ENCODE measurements around the gene SNX8. TPM values are rescaled to one million over a fixed set of nuclear protein-coding genes. Genes with fewer than 3 reads are reported as not detected.

SNX8 gene
- total and polyA plus RNA-seq, 2 donors (not counting 3 experiments of a cell fraction or from before 2014, with no cell fraction given) = 24.5 to 50.3 TPM

DNA sequence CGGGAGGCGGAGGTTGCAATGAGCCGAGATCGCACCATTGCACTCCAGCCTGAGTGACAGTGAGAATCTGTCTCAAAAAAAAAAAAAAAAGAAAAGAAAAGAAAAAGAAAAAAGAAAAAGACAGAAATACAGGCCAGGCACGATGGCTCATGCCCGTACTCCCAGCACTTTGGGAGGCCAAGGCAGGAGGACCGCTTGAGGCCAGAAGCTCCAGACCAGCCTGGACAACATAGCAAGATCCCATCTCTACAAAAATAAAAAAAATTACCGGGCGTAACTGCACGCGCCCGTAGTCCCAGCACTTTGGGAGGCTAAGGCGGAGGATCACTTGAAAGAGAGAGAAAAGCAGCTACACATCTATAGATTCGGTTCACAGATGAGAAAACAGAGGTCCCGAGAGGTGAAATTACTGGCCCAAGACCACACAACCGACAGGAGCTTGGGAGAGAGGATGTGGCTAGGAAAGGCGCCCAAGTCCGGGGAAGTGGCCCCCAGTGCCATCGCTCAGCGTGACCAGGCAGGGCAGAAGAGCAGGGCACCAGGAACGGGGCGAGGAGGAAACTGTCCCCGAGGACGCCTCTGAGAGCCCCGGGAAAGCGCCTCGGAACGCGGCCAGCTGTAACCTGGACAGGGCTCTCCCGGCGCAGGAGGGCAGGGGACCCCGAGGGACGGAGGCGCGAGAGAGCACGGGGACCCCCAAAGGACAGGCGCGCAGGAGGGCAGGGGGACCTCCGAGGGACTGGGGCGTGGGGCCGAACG, 612 bp downstream of the SNX8 start:
- Histone ChIP-seq H3K27ac (ENCODE audit: insufficient read depth, low read depth, low read length) (peak overlapping the region; percentile 30), H3K9me1 (replicated peaks; ENCODE audit: control insufficient read depth, extremely low read depth, insufficient read depth, low read length) (no peaks in the 10 kb centered on the region), H3K4me1 (ENCODE audit: control insufficient read depth, extremely low read depth, insufficient read depth, low read length) (peaks cover 6% of the 10 kb centered on the region), H2AFZ (ENCODE audit: low read depth, low read length) (peak overlapping the region; percentile 81), H3K79me2 (ENCODE audit: control insufficient read depth, insufficient read depth, low read length) (peaks cover 9% of the 10 kb centered on the region), H3K27me3 (ENCODE audit: control insufficient read depth in 2 of 2, insufficient read depth in 2 of 2, low read length in 2 of 2) (no peaks in the 10 kb centered on the region), H4K20me1 (replicated peaks; ENCODE audit: control insufficient read depth, extremely low read depth, insufficient read depth, low read length) (no peaks in the 10 kb centered on the region), H3K4me3 (replicated peaks in 1 of 3; ENCODE audit: insufficient read depth in 1 of 3, low read depth in 1 of 3, low read length in 3 of 3) (peak overlapping the region; percentile 58 to 90 (median 67)), H3K9ac (replicated peaks; ENCODE audit: extremely low read depth, insufficient read depth, low read length) (peak overlapping the region; percentile 74), H3K4me2 (ENCODE audit: insufficient read depth, low read length) (peak overlapping the region; percentile 67), H3K36me3 (ENCODE audit: control insufficient read depth in 2 of 2, extremely low read depth in 1 of 2, insufficient read depth in 2 of 2, low read length in 2 of 2) (no peaks in the 10 kb centered on the region), H3K9me3 (replicated peaks; ENCODE audit: control insufficient read depth, insufficient read depth, low read length) (no peaks in the 10 kb centered on the region)
- no peak for DNase-seq (ENCODE audit: low read depth, low spot score)
- CTCF ChIA-PET = no interaction called here
- intact Hi-C loops (cut with micrococcal nuclease) = loop anchor here (1.0 kb wide), 2 partner anchors 41 to 64 kb away; partner anchors contain the start of gene EIF3B
- TF ChIP-seq, protein P1, sequence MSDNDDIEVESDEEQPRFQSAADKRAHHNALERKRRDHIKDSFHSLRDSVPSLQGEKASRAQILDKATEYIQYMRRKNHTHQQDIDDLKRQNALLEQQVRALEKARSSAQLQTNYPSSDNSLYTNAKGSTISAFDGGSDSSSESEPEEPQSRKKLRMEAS (IDR thresholded peaks at IDR 0.05; ENCODE audit: insufficient read depth, insufficient read length) = no peak
- TF ChIP-seq GATA2 (IDR thresholded peaks at IDR 0.05; ENCODE audit: insufficient read depth, insufficient read length, low read depth, low read length) (no peak), EZH2 (IDR thresholded peaks at IDR 0.05; ENCODE audit: borderline replicate concordance, low read depth, low read length, severe bottlenecking) (no peak), MYC (IDR thresholded peaks at IDR 0.05; ENCODE audit: low read depth, low read length) (no peak), FOS (IDR thresholded peaks at IDR 0.05; ENCODE audit: borderline replicate concordance, insufficient read depth, low read length) (no peak), JUN (IDR thresholded peaks at IDR 0.05; ENCODE audit: borderline replicate concordance, insufficient read depth, insufficient read length, low read depth) (no peak), POLR2A (IDR thresholded peaks at IDR 0.05; ENCODE audit: low read depth, low read length) (no peak), POLR2AphosphoS5 (IDR thresholded peaks at IDR 0.05; ENCODE audit: insufficient read depth, low read depth, low read length) (no peak)
- TF ChIP-seq, protein P2, sequence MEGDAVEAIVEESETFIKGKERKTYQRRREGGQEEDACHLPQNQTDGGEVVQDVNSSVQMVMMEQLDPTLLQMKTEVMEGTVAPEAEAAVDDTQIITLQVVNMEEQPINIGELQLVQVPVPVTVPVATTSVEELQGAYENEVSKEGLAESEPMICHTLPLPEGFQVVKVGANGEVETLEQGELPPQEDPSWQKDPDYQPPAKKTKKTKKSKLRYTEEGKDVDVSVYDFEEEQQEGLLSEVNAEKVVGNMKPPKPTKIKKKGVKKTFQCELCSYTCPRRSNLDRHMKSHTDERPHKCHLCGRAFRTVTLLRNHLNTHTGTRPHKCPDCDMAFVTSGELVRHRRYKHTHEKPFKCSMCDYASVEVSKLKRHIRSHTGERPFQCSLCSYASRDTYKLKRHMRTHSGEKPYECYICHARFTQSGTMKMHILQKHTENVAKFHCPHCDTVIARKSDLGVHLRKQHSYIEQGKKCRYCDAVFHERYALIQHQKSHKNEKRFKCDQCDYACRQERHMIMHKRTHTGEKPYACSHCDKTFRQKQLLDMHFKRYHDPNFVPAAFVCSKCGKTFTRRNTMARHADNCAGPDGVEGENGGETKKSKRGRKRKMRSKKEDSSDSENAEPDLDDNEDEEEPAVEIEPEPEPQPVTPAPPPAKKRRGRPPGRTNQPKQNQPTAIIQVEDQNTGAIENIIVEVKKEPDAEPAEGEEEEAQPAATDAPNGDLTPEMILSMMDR (IDR thresholded peaks at IDR 0.05; ENCODE audit: extremely low read depth in 1 of 2, insufficient read depth in 1 of 2, low read depth in 1 of 2, low read length in 2 of 2) = no peak
- POLR2A ChIA-PET = interaction anchor here (0.6 kb wide), 1 partner anchor 76 kb away, joined by 12 read pairs; no protein-coding TSS in a partner anchor
- dilution Hi-C loops (cut with MboI; ENCODE audit: extremely low pct_ligation_motif_present, low sequenced_read_pairs) = no loop called here
- TSS peak; percentile 50 for BruUV-seq (replicated peaks)
- no peak for FAIRE-seq

Measured in endothelial cell of umbilical vein (primary cell).